Immature natural killer cell (primary cell): ENCODE measurements around the gene RNF20. TPM values are rescaled to one million over a fixed set of nuclear protein-coding genes. Genes with fewer than 3 reads are reported as not detected.

ENCODE experiments used
- polyA plus RNA-seq, 3 donors: library from polyadenylated mRNA; unstranded; fragments of 300-500 nt; fragmentation: Illumina TruSeq; gene quantifications; one replicate each; pipeline ENCODE4 v1.2.3, GENCODE V29; 2021

The RNF20 gene
- polyA plus RNA-seq, 3 donors from 2014 or later, result 19.8 to 57.0 (median 26.9) TPM

Other genes starting within 250 kb of the RNF20 start
- not detected for gene BAAT, start 148.8 kb upstream of the RNF20 start, polyA plus RNA-seq
- gene MRPL50, start 135.2 kb upstream of the RNF20 start, polyA plus RNA-seq, result 1 to 10 TPM; 6.8 to 9.1 (median 8.8) TPM
- 1 to 10 TPM in 1 of 3 donors, under 1 TPM in 1, not detected in 1; 0.60 to 3.1 TPM for gene ZNF189, start 135.0 kb upstream of the RNF20 start, polyA plus RNA-seq
- not detected for gene ALDOB, start 98.1 kb upstream of the RNF20 start, polyA plus RNA-seq
- not detected for gene PPP3R2, start 61.1 kb downstream of the RNF20 start, polyA plus RNA-seq
- under 1 TPM in 1 of 3 donors, not detected in 2; 0.02 TPM for gene GRIN3A, start 204.8 kb downstream of the RNF20 start, polyA plus RNA-seq